ENCODE measurements around the gene CETP. TPM values are rescaled to one million over a fixed set of nuclear protein-coding genes. Genes with fewer than 3 reads are reported as not detected.
"Not testable (repeated sequence)": the region's sequence is repeated elsewhere in the genome, so short reads cannot be mapped to it uniquely, and the experiment has no call there.

The CETP gene
- total and polyA plus RNA-seq, 9 donors, result 0.13 to 1.3 (median 0.20) TPM; not detected in 4

DNA sequence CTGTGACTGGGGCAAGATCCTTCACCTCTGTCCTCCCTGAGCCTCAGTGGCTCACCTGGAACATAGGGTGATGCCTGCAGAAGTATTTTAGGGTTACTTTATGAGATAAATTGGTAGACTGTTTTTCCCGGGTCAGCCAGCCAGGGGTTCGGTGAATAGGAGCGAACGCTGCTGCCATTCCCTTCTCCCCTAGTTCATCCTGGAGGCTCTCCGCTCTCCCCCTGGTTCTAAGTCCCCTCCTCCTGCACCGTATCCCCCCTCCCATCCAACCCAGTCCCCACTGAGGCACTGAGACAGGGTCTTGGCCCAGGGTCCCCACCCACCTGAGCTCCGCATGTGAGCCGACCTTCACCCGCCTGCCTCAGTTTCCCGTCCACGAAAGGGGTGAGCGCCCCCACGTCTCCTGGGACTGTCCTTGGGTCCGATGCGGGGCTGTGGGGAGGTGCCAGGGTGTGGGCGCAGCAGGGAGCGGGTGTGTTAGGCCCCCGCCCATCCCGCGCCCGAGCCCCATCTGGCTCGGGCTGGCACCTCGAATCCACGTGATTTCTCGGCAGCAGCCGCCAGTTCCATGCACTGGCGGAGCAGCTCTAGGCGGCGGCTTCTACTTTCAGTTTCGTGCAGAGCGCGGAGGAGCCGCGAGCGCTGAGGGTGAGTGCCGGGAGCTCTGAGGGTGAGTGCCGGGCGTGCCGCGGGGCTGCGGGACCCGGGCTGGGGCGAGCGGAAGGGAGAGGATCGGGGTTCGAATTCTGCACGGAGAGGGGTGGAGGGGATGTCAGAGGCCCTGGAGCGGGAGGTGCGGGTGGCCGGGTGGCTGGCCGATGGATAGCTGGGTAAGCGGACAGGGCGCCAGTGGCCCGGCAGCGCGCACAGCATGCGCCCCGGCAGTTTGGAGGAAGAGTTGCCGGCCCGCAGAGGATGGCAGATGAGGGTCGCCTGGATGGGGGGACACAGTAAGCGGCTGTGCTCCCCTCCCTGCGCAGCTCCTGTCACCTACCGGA lies 27.5 kb downstream of the CETP start, which contains the start of gene NLRC5:
Gene NLRC5, plus strand, starts transcription at position 610 of the 998 bp plus-strand sequence. CDS start 31,156 bp downstream, outside the sequence.
- peak within 1 kb of the TSS; percentile 65 for H3K4me3 ChIP-seq
- H3K9me3 ChIP-seq, result no peaks in the 10 kb centered on the region
- no peaks in the 10 kb centered on the region for H3K27me3 ChIP-seq
- H3K36me3 ChIP-seq, result no peaks in the 10 kb centered on the region
- TF ChIP-seq EP300 (IDR thresholded peaks at IDR 0.05) (peak; percentile 19), POLR2A (IDR thresholded peaks at IDR 0.05) (peak; percentile 54)
- TF ChIP-seq, protein P1, sequence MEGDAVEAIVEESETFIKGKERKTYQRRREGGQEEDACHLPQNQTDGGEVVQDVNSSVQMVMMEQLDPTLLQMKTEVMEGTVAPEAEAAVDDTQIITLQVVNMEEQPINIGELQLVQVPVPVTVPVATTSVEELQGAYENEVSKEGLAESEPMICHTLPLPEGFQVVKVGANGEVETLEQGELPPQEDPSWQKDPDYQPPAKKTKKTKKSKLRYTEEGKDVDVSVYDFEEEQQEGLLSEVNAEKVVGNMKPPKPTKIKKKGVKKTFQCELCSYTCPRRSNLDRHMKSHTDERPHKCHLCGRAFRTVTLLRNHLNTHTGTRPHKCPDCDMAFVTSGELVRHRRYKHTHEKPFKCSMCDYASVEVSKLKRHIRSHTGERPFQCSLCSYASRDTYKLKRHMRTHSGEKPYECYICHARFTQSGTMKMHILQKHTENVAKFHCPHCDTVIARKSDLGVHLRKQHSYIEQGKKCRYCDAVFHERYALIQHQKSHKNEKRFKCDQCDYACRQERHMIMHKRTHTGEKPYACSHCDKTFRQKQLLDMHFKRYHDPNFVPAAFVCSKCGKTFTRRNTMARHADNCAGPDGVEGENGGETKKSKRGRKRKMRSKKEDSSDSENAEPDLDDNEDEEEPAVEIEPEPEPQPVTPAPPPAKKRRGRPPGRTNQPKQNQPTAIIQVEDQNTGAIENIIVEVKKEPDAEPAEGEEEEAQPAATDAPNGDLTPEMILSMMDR (IDR thresholded peaks at IDR 0.05), result no peak
- H3K4me1 ChIP-seq (ENCODE audit: insufficient read depth), result peaks cover 17% of the 10 kb centered on the region
- peak within 1 kb of the TSS; percentile 73 to 86 for H3K27ac ChIP-seq
- DNase-seq, result peak; percentile 82 to 86 (median 84)
- intact Hi-C loops (cut with DNase I), result loop anchor here in 1 of 4 donors (5.0 kb wide), 1 partner anchor 382 kb away; the partner anchor contains the start of gene MT2A
- 2 to 3% (median 2%) methylated on average over 55 to 64 of the region's 64 CpGs for WGBS, 3 donors

DNA sequence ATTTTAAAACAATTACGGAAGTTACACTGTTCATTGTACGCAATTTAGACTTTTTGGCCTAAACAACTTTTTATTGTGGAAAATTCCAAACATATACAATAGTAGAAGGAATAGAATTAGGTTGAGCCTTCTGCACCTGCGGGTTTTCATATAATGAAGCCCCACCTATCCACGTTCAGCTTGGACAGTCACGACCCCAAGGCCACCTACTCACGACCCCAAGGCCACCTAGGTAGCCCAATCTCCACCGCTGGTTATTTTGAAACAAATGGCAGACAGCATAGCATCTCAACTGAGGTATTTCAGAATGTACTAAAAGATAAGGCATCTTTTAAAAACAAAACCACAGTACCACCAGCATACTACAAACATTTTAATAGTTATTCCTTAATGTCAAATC lies 28.2 kb downstream of the CETP start:
- H3K4me1 ChIP-seq (ENCODE audit: insufficient read depth), result peaks cover 17% of the 10 kb centered on the region
- H3K27ac ChIP-seq, result peak overlapping the region; percentile 73 to 86
- peak overlapping the region; percentile 65 for H3K4me3 ChIP-seq
- DNase-seq, result no peak
- no peaks in the 10 kb centered on the region for H3K36me3 ChIP-seq
- 13 to 18% (median 17%) methylated on average over 7 of the region's 7 CpGs for WGBS, 3 donors
- H3K9me3 ChIP-seq, result no peaks in the 10 kb centered on the region
- TF ChIP-seq, protein P1 (IDR thresholded peaks at IDR 0.05), result no peak
- TF ChIP-seq POLR2A (IDR thresholded peaks at IDR 0.05), result no peak
- no peak for TF ChIP-seq EP300 (IDR thresholded peaks at IDR 0.05)
- no peaks in the 10 kb centered on the region for H3K27me3 ChIP-seq
- intact Hi-C loops (cut with DNase I), result loop anchor here in 1 of 4 donors (5.0 kb wide), 2 partner anchors 383 to 803 kb away; partner anchors contain the start of gene MT2A

DNA sequence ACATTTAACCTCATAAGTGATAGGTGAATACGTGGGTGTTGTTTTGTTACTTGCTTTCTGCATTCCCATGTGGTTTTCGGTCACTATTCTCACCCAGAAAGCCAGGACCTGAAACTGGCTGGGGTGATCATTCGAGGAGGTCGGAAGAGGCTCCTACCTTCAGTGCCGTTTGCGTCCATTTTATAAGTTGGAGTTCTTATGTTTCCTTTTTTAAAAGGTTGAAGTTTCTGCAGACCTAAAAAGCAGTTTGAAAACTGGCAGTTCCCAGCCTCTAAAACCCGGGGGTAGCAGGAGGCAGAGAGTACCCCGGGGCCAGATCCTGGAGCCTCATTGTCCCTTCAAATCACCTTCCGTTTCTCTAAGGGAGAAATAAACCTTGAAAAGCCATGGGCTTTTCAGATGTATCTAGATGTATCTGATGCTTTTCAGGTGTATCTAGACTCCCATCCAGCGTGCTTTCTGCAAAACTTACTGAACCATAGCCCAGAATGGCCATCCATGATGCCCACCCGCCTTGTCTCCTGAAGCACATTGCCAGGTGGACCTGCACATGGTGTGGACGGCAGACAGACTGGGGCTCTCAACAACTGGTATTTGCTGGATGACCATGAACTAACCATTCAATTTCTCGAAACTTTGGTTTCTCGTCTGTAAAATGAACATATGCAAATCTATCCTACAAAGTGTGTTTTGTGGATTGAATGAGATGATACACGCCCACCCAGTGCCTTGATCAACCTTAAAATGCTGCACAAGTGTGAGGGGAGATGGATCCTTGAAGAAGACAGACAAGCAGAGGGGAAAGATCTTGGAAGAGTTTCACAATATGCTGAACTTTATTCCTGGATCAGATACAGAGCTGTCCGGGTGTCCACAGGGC lies 28.9 kb downstream of the CETP start:
- Histone ChIP-seq H3K27ac (no peak overlapping the region), H3K9me3 (no peaks in the 10 kb centered on the region), H3K36me3 (no peaks in the 10 kb centered on the region), H3K4me1 (ENCODE audit: insufficient read depth) (peaks cover 17% of the 10 kb centered on the region), H3K4me3 (peak overlapping the region; percentile 65), H3K27me3 (no peaks in the 10 kb centered on the region)
- TF ChIP-seq EP300 (IDR thresholded peaks at IDR 0.05), result no peak
- no peak for TF ChIP-seq POLR2A (IDR thresholded peaks at IDR 0.05)
- TF ChIP-seq, protein P1 (IDR thresholded peaks at IDR 0.05), result no peak
- 73 to 80% (median 74%) methylated on average over 16 of the region's 16 CpGs for WGBS, 3 donors
- no peak for DNase-seq
- intact Hi-C loops (cut with DNase I), result loop anchor here in 1 of 4 donors (5.0 kb wide), 1 partner anchor 803 kb away; no protein-coding TSS in a partner anchor

DNA sequence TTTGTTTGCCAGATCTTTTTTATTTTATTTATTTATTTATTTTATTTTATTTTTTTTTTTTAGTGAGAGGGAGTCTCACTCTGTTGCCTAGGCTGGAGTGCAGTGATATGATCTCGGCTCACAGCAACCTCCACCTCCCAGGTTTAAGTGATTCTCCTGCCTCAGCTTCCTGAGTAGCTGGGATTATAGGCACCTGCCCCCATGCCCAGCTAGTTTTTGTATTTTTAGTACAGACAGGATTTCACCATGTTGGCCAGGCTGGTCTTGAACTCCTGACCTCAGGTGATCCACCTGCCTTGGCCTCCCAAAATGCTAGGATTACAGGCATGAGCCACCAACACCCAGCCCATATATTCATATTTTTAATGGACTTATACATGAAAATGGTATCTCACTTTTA lies 30.7 kb downstream of the CETP start:
- not testable (repeated sequence) for DNase-seq, H3K36me3 ChIP-seq, H3K27me3 ChIP-seq, H3K27ac ChIP-seq, H3K4me3 ChIP-seq, H3K9me3 ChIP-seq
- 92 to 100% (median 97%) methylated on average over 1 of the region's 1 CpG for WGBS, 3 donors
- peaks cover 15% of the 10 kb centered on the region for H3K4me1 ChIP-seq (ENCODE audit: insufficient read depth)
- intact Hi-C loops (cut with DNase I), result loop anchor here in 1 of 4 donors (5.0 kb wide), 1 partner anchor 805 kb away; no protein-coding TSS in a partner anchor
